Gastrocnemius medialis (tissue), 4 donors: ENCODE results near the gene SYF2. TPM values are rescaled to one million over a fixed set of nuclear protein-coding genes. Genes with fewer than 3 reads are reported as not detected.
"Not testable (repeated sequence)": the region's sequence is repeated elsewhere in the genome, so short reads cannot be mapped to it uniquely, and the experiment has no call there.

Experiments
- ATAC-seq, 2 donors: fragments of 150-250 bp; one replicate each; pipeline ENCODE4 v1.9.1; 2016
- DNase-seq, 2 donors: peaks; one replicate each; pipeline ENCODE4 v3.0.0-alpha.2; 2019
- H3K27ac ChIP-seq, 4 donors: fragments of 200-600 bp; sonication (generic); 1 replicate in 1 of 4; 2 replicates in 3 of 4; pipeline ENCODE4 v1.5.1; 2016 to 2018; ENCODE audit warnings: mild to moderate bottlenecking in 2 of 4, moderate library complexity in 1 of 4
- H3K27me3 ChIP-seq, 3 donors: fragments of 200-600 bp; sonication (generic) in 2 of 3; 1 replicate in 1 of 3; 2 replicates in 2 of 3; pipeline versions ENCODE4 v1.5.1 to v1.6.0; 2016 to 2019; ENCODE audit warnings: mild to moderate bottlenecking in 1 of 3, moderate library complexity in 1 of 3
- H3K36me3 ChIP-seq, 2 donors: fragments of 200-600 bp; sonication (generic) in 1 of 2; one replicate each; pipeline ENCODE4 v1.5.1; 2017 to 2018
- H3K4me1 ChIP-seq, 2 donors: fragments of 200-600 bp; sonication (generic) in 1 of 2; one replicate each; pipeline ENCODE4 v1.5.1; 2016 to 2017; ENCODE audit warnings: mild to moderate bottlenecking in 2 of 2
- H3K4me3 ChIP-seq, 4 donors: fragments of 200-600 bp; sonication (generic) in 3 of 4; 1 replicate in 1 of 4; 2 replicates in 3 of 4; pipeline ENCODE4 v1.5.1; 2016 to 2019; ENCODE audit warnings: mild to moderate bottlenecking in 2 of 4
- H3K9me3 ChIP-seq, 3 donors: fragments of 200-600 bp; sonication (generic) in 2 of 3; 1 replicate in 1 of 3; 2 replicates in 2 of 3; pipeline ENCODE4 v1.5.1; 2016 to 2019
- POLR2A ChIP-seq, 2 donors: fragments of 450-650 bp; IDR thresholded peaks; one replicate each; pipeline ENCODE4 v1.6.1; 2017; ENCODE audit warnings: antibody characterized with exemption in 2 of 2, mild to moderate bottlenecking in 2 of 2, moderate library complexity in 2 of 2
- in situ Hi-C, 4 donors: fragments of 200-750 bp; cut with MboI; loops; one replicate each; pipeline versions ENCODE4 v1.15.0 to v1.8.0; 2017; ENCODE audit warnings: low sequenced_read_pairs in 4 of 4
- intact Hi-C: fragments of 100-400 bp; cut with DNase I; formaldehyde crosslinking; loops from one replicate; pipeline ENCODE4 v1.15.1; 2023; ENCODE audit warnings: low total_unique reads
- total RNA-seq, 4 donors: library from RNA; depleted of rRNA; stranded (reverse); fragments of >200 nt; gene quantifications; one replicate each; pipeline versions ENCODE4 v1.1.0 to v1.2.3, GENCODE V29; 2016
- TF ChIP-seq, protein P1 (sequence below), 5 experiments: fragments of 450-650 bp in 3 of 5; fragments of 200-600 bp in 2 of 5; sonication (generic) in 2 of 5; IDR thresholded peaks in 4 of 5; conservative IDR thresholded peaks in 1 of 5; 1 replicate in 4 of 5; 2 replicates in 1 of 5; pipeline ENCODE4 v1.5.1; 2016 to 2019; ENCODE audit warnings: antibody characterized with exemption in 5 of 5, mild to moderate bottlenecking in 3 of 5, moderate library complexity in 3 of 5

The SYF2 gene
- total RNA-seq, result 10 to 100 TPM; 49.1 to 67.4 (median 58.3) TPM

DNA sequence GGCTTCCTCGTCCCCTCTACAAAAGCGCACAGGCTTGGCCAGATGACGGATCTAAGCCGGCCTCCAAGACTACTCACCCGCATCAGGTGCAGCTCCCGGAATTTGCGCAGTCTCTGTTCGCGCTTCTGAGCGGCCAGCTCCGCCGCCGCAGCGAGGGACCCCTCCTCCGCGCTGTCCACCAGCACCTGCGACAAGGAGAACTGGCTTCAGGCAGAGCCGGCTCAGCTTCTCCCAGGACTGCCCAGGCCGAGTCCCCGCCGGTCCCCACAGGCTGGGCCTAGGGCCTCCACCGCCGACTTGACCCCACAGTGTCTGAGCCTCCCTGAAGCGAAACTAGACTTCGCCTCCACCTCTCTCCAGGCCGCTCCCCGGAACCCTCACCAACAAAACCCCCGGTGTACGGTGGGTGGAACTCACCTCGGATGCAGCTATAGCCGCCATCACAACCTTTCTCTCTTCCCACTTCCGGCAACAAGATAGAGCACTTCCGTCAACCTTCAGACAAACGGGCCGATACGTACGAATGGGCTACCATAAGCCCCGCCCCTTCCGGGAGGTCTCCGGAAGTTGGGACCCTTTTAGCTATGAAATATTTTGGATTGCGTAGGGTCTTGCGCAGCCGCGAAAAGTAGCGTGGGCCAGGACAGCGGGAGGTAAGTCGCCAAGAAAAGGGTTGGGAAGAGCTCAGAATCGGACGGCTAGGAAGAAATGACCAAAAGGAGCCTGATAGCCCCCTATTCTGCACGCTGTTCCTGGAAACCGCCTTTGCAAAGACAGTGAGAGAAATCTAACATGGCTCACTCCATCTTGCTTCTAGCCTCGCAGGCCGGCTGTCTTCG lies at the start of gene SYF2:
Gene SYF2 (minus strand): TSS at position 476 of the 839 bp plus-strand sequence. CDS start 35 bp downstream, at position 441.
- no peaks in the 10 kb centered on the region for H3K27me3 ChIP-seq
- TF ChIP-seq POLR2A (IDR thresholded peaks at IDR 0.05), result peak; percentile 81 to 85
- TF ChIP-seq, protein P1, sequence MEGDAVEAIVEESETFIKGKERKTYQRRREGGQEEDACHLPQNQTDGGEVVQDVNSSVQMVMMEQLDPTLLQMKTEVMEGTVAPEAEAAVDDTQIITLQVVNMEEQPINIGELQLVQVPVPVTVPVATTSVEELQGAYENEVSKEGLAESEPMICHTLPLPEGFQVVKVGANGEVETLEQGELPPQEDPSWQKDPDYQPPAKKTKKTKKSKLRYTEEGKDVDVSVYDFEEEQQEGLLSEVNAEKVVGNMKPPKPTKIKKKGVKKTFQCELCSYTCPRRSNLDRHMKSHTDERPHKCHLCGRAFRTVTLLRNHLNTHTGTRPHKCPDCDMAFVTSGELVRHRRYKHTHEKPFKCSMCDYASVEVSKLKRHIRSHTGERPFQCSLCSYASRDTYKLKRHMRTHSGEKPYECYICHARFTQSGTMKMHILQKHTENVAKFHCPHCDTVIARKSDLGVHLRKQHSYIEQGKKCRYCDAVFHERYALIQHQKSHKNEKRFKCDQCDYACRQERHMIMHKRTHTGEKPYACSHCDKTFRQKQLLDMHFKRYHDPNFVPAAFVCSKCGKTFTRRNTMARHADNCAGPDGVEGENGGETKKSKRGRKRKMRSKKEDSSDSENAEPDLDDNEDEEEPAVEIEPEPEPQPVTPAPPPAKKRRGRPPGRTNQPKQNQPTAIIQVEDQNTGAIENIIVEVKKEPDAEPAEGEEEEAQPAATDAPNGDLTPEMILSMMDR (IDR thresholded peaks at IDR 0.05 in 4 of 5, conservative IDR thresholded peaks at IDR 0.05 in 1 of 5), result no peak
- intact Hi-C loops, result loop anchor here (1.0 to 10.0 kb wide), 4 partner anchors 15 to 590 kb away; partner anchors contain the start of genes RSRP1, SELENON, SRRM1 and TMEM50A
- DNase-seq (peak; percentile 90 to 93), ATAC-seq (peak; percentile 84 to 90)
- H3K4me3 ChIP-seq, result peak within 1 kb of the TSS; percentile 61 to 89 (median 78)
- no peaks in the 10 kb centered on the region for H3K9me3 ChIP-seq
- peak within 1 kb of the TSS; percentile 86 to 97 (median 92) for H3K27ac ChIP-seq
- peaks cover 35 to 43% of the 10 kb centered on the region in 2 donors for H3K4me1 ChIP-seq
- in situ Hi-C loops, result no loop called here
- peaks cover 0 to 39% of the 10 kb centered on the region in 2 donors for H3K36me3 ChIP-seq

DNA sequence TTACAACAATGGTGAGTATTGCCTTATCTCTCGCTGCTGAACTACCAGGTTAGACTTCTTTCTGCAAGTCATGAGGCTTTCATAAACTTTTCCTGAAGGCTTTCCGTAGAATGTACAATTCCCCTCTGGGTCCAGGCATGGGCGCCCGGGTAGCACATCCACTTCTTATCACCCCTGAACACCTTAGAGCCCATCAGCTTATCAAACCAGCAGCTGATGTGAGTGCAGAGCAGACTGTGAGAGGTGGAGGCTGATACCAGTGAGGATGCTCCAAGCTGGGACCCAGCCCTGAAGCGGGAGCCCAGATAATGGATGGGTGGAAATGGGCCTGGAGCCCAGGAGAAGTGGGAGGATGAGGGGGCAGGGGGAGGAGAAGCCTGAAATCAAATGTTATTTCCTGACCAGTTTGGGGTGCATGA lies 47.4 kb upstream of the SYF2 start:
- H3K36me3 ChIP-seq, DNase-seq, H3K9me3 ChIP-seq, ATAC-seq, H3K4me1 ChIP-seq, H3K4me3 ChIP-seq, intact Hi-C loops, H3K27me3 ChIP-seq, H3K27ac ChIP-seq: not testable (repeated sequence)
- in situ Hi-C loops, result loop anchor here in 1 of 4 donors (10.0 kb wide), 1 partner anchor 125 kb away; no protein-coding TSS in a partner anchor

DNA sequence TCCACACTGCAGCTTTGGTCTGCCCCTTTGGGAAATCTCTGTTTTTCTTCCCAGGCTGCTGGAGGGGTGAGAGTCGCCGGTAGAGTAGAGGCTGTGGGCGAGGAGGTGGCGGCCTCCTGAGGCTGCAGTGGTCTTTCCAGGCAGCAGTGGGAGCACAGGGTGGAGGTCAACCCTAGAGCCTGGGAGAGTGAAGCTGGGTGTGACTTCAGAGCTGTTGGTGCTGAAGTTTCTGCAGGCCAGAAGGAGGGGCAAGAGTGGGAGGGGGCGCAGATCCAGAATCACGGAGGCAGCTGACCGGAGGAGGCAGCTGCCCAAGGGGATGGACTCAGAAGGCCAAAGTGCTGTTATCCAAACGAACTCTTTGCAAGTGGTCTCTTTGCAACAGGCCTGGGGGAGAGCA lies 46.5 kb upstream of the SYF2 start:
- H3K4me3 ChIP-seq, H3K36me3 ChIP-seq, H3K9me3 ChIP-seq, ATAC-seq, intact Hi-C loops, H3K27me3 ChIP-seq, DNase-seq, in situ Hi-C loops, H3K27ac ChIP-seq, H3K4me1 ChIP-seq: not testable (repeated sequence)

DNA sequence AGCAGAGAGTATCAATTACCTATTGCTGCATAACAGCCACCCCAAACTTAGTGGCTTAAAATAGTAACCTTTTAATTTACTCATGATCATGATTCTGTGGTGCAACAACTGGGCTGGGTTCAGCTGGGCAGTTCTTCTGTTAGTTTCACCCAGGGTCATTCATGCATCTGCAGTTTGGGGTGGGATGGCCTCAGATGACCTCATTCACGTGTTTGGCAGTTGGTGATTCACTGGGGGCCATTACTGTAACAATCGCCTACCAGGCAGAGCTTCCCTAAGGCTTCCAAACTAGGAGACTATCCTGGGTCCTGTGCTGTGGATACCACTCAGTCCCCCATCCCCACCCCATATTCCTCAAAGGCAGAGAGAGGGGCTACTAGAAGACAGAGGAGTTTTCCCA lies 46.1 kb upstream of the SYF2 start:
- H3K27me3 ChIP-seq, ATAC-seq, DNase-seq, H3K27ac ChIP-seq, H3K4me3 ChIP-seq, in situ Hi-C loops, H3K9me3 ChIP-seq, H3K36me3 ChIP-seq, H3K4me1 ChIP-seq, intact Hi-C loops: not testable (repeated sequence)

DNA sequence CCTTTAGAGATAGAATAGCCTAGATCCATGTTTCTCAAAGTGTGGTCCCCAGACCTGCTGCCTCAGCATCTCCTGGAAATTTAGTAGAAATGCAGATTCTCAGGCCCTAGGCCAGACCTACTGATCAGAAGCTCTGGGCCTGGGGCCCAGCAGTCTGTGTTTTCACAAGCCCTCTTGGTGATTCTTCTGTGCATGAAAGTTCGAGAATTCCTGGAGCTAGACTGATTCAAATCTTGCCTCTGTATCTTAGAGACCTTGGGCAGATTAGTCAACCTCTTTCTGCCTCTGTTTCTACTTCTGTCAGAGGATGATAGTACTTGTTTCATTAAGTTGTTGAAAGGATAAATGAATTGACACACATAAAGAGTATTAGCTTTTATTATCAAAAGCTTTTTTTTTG lies 45.0 kb upstream of the SYF2 start:
- ATAC-seq, H3K4me3 ChIP-seq, H3K9me3 ChIP-seq, H3K36me3 ChIP-seq, intact Hi-C loops, H3K27me3 ChIP-seq, DNase-seq, H3K27ac ChIP-seq, in situ Hi-C loops, H3K4me1 ChIP-seq: not testable (repeated sequence)

DNA sequence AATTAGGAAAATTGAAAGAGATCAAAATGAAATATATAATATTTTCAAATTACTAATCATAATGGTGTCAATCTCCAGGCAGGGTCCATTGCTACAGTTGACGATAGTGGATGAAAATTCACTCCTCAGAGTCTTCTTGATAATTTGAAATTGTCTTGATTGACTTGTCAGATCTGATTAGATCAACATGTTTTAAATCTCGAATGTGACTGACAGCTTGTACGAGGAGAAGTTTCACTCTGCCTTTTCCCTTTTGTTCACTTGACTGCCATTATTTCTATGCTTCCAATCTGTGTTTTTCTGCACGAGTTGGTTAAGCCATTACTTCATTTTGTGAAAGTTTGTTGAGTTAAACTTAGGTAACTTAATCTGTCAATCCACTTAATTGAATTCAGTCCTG lies 43.3 kb upstream of the SYF2 start:
- H3K27me3 ChIP-seq, intact Hi-C loops, DNase-seq, H3K36me3 ChIP-seq, H3K4me3 ChIP-seq, in situ Hi-C loops, H3K4me1 ChIP-seq, H3K9me3 ChIP-seq, H3K27ac ChIP-seq, ATAC-seq: not testable (repeated sequence)

DNA sequence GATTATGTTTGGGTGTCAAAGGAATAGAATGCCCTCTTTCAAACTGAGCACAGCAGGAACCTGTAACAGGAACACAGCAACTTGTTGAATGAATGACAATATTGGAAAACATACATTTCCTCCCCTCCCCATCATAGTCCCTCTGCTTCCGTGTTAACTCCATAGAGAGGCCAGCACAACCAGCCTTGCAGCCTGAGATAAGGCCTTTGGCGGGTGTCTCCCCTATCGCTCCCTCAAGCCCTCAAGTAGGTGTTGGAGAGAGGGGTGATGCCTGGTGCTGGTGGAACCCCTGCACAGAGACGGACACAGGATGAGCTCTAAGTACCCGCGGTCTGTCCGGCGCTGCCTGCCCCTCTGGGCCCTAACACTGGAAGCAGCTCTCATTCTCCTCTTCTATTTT lies 39.9 kb upstream of the SYF2 start, which contains the start of gene RHD:
Gene RHD (plus strand): TSS at position 272 of the 400 bp plus-strand sequence. CDS start 39 bp downstream, at position 311.
- in situ Hi-C loops, H3K27ac ChIP-seq, H3K9me3 ChIP-seq, DNase-seq, H3K36me3 ChIP-seq, H3K27me3 ChIP-seq, H3K4me1 ChIP-seq, intact Hi-C loops, ATAC-seq, H3K4me3 ChIP-seq: not testable (repeated sequence)

DNA sequence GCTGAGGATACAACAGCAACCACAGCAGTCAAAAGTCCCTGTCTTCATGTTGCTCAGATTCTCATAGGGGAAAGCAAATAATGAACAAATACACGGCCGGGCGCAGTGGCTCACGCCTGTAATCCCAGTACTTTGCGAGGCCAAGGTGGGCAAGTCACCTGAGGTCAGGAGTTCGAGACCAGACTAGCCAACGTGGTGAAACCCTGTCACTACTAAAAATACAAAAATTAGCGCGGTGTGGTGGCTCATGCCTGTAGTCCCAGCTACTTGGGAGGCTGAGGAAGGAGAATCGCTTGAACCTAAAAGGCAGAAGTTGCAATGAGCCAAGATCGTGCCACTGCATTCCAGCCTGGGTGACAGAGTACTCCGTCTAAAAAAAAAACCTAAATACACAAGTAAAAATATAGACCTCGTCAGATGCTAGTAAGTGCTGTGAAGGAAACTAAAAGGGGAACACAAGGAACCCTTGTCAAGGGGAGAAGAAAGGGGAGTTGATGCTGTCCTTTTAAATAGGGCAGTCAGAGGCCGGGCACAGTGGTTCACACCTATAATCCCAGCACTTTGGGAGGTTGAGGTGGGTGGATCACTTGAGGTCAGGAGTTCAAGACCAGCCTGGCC lies 36.0 kb upstream of the SYF2 start:
- Histone ChIP-seq H3K27ac (peak overlapping the region; percentile 74 to 94 (median 91)), H3K4me3 (peak overlapping the region; percentile 61 to 79 (median 72))
- in situ Hi-C loops, H3K27me3 ChIP-seq, DNase-seq, ATAC-seq, intact Hi-C loops, H3K36me3 ChIP-seq, H3K4me1 ChIP-seq, H3K9me3 ChIP-seq: not testable (repeated sequence)
